Measurements from ENCODE around the gene GRIFIN. TPM values are rescaled to one million over a fixed set of nuclear protein-coding genes. Genes with fewer than 3 reads are reported as not detected.
A peak's percentile ranks its signal among the peaks of the same experiment; 100 is the strongest.

Gene GRIFIN
- total and polyA plus RNA-seq, 9 of the 15 experiments (the other 6 are each of a cell fraction or from before 2014, with no cell fraction given), result not detected

DNA sequence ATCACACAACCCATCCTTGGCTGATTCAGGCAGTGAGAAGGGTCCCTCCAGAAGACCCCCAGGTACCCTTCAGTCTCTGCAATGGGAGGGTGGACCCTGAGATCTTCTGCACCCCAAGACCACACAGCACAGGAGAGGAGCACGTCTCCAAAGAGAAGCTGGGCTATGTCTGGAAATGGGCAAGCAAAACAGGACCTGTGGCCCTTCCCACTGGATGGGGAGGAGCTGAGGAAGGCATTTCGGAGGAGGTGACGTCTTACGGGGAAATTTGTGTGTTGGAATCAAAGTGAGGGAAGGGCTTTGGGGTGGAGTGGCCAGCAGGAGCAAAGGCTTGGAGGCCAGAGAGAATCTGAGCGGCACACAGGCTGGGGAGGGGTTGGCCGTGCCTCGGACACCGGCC lies 16.5 kb downstream of the GRIFIN start:
- TF ChIP-seq TAF1 (IDR thresholded peaks at IDR 0.05; ENCODE audit: control insufficient read depth, extremely low read depth, insufficient read depth, low read length, severe bottlenecking) (no peak), ESRRB (CRISPR knock-in tag; IDR thresholded peaks at IDR 0.05; ENCODE audit: borderline replicate concordance) (no peak), YBX1 (IDR thresholded peaks at IDR 0.05) (no peak), TEAD4 (IDR thresholded peaks at IDR 0.05; ENCODE audit: low read length) (no peak), TEAD4 (CRISPR knock-in tag; IDR thresholded peaks at IDR 0.05; ENCODE audit: borderline replicate concordance) (no peak), SRSF7 (optimal IDR thresholded peaks at IDR 0.05; ENCODE audit: low read depth, low read length) (no peak), MYNN (IDR thresholded peaks at IDR 0.05) (no peak), MYNN (CRISPR knock-in tag; IDR thresholded peaks at IDR 0.05) (no peak)
- no peak for FAIRE-seq
- peak; percentile 33; the same call in 2 of the 3 replicates for ATAC-seq
- ChIA-PET POLR2A (interaction anchor here (0.6 to 1.5 kb wide), 2 partner anchors 8 to 11 kb away, joined by 3 to 6 read pairs; no protein-coding TSS in a partner anchor), CTCF (ENCODE audit: low intra/inter-chr PET ratio) (no interaction called here)
- Histone ChIP-seq H3K9ac (ENCODE audit: insufficient read depth in 1 of 2, low read depth in 2 of 2, low read length in 2 of 2) (peak overlapping the region in 1 of 2 experiments; percentile 2; a peak in 2 of 4 replicates), H4K20me1 (replicated peaks; ENCODE audit: control insufficient read depth, insufficient read depth, low read length) (peaks cover 12% of the 10 kb centered on the region; the same call in 1 of the 2 replicates), H3K4me3 (no peak overlapping the region), H3K36me3 (ENCODE audit: control insufficient read depth, insufficient read depth, low read length) (no peaks in the 10 kb centered on the region), H3K27me3 (ENCODE audit: control insufficient read depth in 2 of 2, insufficient read depth in 2 of 2, low read length in 2 of 2) (peaks cover 2 to 15% of the 10 kb centered on the region in 2 experiments; a peak in 3 of 5 replicates), H3K27ac (ENCODE audit: extremely low read depth, low read depth, low read length) (no peak overlapping the region), H3K9me1 (ENCODE audit: control insufficient read depth, insufficient read depth, low read length) (no peaks in the 10 kb centered on the region), H3K79me2 (ENCODE audit: control insufficient read depth, insufficient read depth, low read length) (no peaks in the 10 kb centered on the region), H3K4me1 (replicated peaks in 1 of 2; ENCODE audit: control insufficient read depth in 2 of 2, insufficient read depth in 2 of 2, low read length in 2 of 2) (peaks cover 0 to 9% of the 10 kb centered on the region in 2 experiments; a peak in 2 of 5 replicates), H2AFZ (ENCODE audit: low read depth, low read length) (no peak overlapping the region), H3K9me3 (replicated peaks; ENCODE audit: control insufficient read depth, insufficient read depth, low read depth, low read length) (no peaks in the 10 kb centered on the region; the same call in 1 of the 2 replicates), H3K4me2 (ENCODE audit: insufficient read depth, low read length) (no peak overlapping the region)
- in situ Hi-C loops (cut with MboI), result no loop called here
- 37% methylated on average over 7 of the region's 8 CpGs for WGBS (ENCODE audit: insufficient coverage, low coverage, missing lambda C conversion rate)
- intact Hi-C loops (cut with micrococcal nuclease), result no loop called here
- DNase-seq (ENCODE audit: extremely low read depth in 1 of 4, low spot score in 3 of 4), result no peak
- no TSS peak for BruUV-seq (replicated peaks)
